PC-9 (cell line): ENCODE measurements around the gene UGT1A5. TPM values are rescaled to one million over a fixed set of nuclear protein-coding genes. Genes with fewer than 3 reads are reported as not detected.

Source experiments
- BruUV-seq: library from RNA; stranded (reverse); fragments of 400-500 nt; replicated peaks from 2 replicates; lab custom pipeline; 2021; lab: Mats Ljungman, UMichigan
- CTCF ChIA-PET: fragments of 300-600 bp; sonication (Branson Sonifier 250); formaldehyde crosslinking; loops from one replicate; lab custom pipeline; 2022; ENCODE audit warnings: antibody characterized with exemption; lab: Charles Lee
- POLR2A ChIA-PET: fragments of 300-600 bp; sonication (Branson Sonifier 250); formaldehyde crosslinking; loops from one replicate; lab custom pipeline; 2022; ENCODE audit warnings: antibody characterized with exemption; ENCODE audit not compliant: unreplicated experiment; lab: Charles Lee
- DNase-seq, 2 experiments: peaks; one replicate each; pipeline versions ENCODE4 v3.0.0 to v3.0.0-alpha.2; 2015 to 2022; ENCODE audit warnings: mixed read lengths in 1 of 2
- H2AFZ ChIP-seq: fragments of 200-600 bp; sonication (generic); 2 replicates; pipeline ENCODE4 v1.8.1; 2017; ENCODE audit warnings: antibody characterized with exemption
- H3F3A ChIP-seq: fragments of 200-600 bp; sonication (generic); 2 replicates; pipeline ENCODE4 v1.8.1; 2017; ENCODE audit warnings: antibody characterized with exemption, mild to moderate bottlenecking, low read depth; ENCODE audit not compliant: insufficient read depth
- H3K27ac ChIP-seq: fragments of 200-600 bp; sonication (generic); 2 replicates; pipeline ENCODE4 v1.6.1; 2016; ENCODE audit warnings: mixed run types
- H3K27me3 ChIP-seq: fragments of 200-600 bp; sonication (generic); 2 replicates; pipeline ENCODE4 v1.6.1; 2016; ENCODE audit warnings: low read depth, mixed run types; ENCODE audit not compliant: insufficient read depth
- H3K36me3 ChIP-seq: fragments of 200-600 bp; sonication (generic); 2 replicates; pipeline ENCODE4 v1.6.1; 2016; ENCODE audit warnings: low read depth, mixed run types
- H3K4me1 ChIP-seq: fragments of 200-600 bp; sonication (generic); replicated peaks from 2 replicates; pipeline ENCODE4 v1.6.1; 2016; ENCODE audit warnings: mixed run types; ENCODE audit not compliant: insufficient read depth
- H3K4me2 ChIP-seq: fragments of 200-600 bp; sonication (generic); 2 replicates; pipeline ENCODE4 v1.6.1; 2017; ENCODE audit warnings: mixed run types
- H3K4me3 ChIP-seq: fragments of 200-600 bp; sonication (generic); 2 replicates; pipeline ENCODE4 v1.6.1; 2016; ENCODE audit warnings: mixed run types
- H3K79me2 ChIP-seq: fragments of 200-600 bp; sonication (generic); 2 replicates; pipeline ENCODE4 v1.6.1; 2017; ENCODE audit warnings: low read depth, mixed run types
- H3K9me2 ChIP-seq: fragments of 200-600 bp; sonication (generic); 2 replicates; pipeline ENCODE4 v1.8.1; 2017; ENCODE audit warnings: mild to moderate bottlenecking; ENCODE audit not compliant: insufficient read depth
- H3K9me3 ChIP-seq: fragments of 200-600 bp; sonication (generic); 2 replicates; pipeline ENCODE4 v1.8.1; 2016; ENCODE audit warnings: low read depth; ENCODE audit not compliant: insufficient read depth
- H4K20me1 ChIP-seq: fragments of 200-600 bp; sonication (generic); 2 replicates; pipeline ENCODE4 v1.8.1; 2017; ENCODE audit not compliant: insufficient read depth
- EZH2 ChIP-seq: fragments of 200-600 bp; sonication (generic); IDR thresholded peaks from 2 replicates; pipeline ENCODE4 v1.8.0; 2017; ENCODE audit warnings: antibody characterized with exemption, low read depth
- intact Hi-C: fragments of 100-400 bp; cut with micrococcal nuclease; formaldehyde crosslinking; loops from one replicate; pipeline ENCODE4 v1.10.0; 2022; ENCODE audit not compliant: unreplicated experiment
- total RNA-seq: library from RNA; stranded (reverse); gene quantifications from 2 replicates; pipeline ENCODE4 v1.2.3, GENCODE V29; 2021
- TF ChIP-seq, protein P1 (sequence below): fragments of 200-600 bp; sonication (generic); conservative IDR thresholded peaks from 2 replicates; pipeline ENCODE4 v1.6.1; 2017; ENCODE audit warnings: mixed run types, antibody characterized with exemption, mild to moderate bottlenecking, moderate library complexity

Gene UGT1A5
- total RNA-seq, 1 experiment from 2014 or later, result 71.3 TPM

DNA sequence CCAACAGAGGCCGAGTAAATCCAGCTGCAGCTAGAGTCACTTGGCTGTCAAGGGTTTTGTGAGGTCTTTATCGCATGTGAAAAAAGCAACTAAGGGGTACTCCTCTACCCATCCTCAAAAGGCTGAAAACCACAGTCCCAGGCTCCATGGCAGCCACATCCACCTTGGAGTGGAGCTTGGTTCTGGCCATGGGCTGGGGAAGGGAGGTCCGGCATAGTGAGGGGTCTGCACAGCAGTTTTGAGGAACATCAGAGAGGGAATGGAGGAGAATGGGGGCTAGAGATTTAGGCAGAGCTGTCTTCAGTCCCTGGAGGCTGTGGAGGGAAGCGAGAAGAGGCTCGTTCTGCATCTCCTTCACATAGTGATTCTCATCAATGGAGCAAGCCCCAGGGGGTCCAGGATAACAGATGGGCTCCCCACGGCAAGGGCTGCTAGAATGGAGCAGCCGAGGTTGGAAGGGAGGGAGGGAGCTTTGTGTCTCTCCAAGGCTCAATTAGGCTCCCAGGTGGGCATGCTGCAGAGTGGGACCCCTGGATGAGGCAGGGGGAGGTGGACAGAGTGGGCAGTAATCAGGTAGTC lies 86.5 kb downstream of the UGT1A5 start:
- Histone ChIP-seq H3K27ac (no peak overlapping the region), H3K9me3 (no peaks in the 10 kb centered on the region), H3K79me2 (no peaks in the 10 kb centered on the region), H2AFZ (no peak overlapping the region), H4K20me1 (no peaks in the 10 kb centered on the region), H3K4me2 (no peak overlapping the region), H3K4me1 (peaks cover 7% of the 10 kb centered on the region), H3K4me3 (no peak overlapping the region), H3K9me2 (no peaks in the 10 kb centered on the region), H3F3A (no peaks in the 10 kb centered on the region), H3K36me3 (no peaks in the 10 kb centered on the region), H3K27me3 (no peaks in the 10 kb centered on the region)
- POLR2A ChIA-PET, result no interaction called here
- DNase-seq, result no peak
- BruUV-seq, result no TSS peak
- TF ChIP-seq, protein P1, sequence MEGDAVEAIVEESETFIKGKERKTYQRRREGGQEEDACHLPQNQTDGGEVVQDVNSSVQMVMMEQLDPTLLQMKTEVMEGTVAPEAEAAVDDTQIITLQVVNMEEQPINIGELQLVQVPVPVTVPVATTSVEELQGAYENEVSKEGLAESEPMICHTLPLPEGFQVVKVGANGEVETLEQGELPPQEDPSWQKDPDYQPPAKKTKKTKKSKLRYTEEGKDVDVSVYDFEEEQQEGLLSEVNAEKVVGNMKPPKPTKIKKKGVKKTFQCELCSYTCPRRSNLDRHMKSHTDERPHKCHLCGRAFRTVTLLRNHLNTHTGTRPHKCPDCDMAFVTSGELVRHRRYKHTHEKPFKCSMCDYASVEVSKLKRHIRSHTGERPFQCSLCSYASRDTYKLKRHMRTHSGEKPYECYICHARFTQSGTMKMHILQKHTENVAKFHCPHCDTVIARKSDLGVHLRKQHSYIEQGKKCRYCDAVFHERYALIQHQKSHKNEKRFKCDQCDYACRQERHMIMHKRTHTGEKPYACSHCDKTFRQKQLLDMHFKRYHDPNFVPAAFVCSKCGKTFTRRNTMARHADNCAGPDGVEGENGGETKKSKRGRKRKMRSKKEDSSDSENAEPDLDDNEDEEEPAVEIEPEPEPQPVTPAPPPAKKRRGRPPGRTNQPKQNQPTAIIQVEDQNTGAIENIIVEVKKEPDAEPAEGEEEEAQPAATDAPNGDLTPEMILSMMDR, result no peak
- no peak for TF ChIP-seq EZH2
- CTCF ChIA-PET, result no interaction called here
- intact Hi-C loops, result no loop called here

DNA sequence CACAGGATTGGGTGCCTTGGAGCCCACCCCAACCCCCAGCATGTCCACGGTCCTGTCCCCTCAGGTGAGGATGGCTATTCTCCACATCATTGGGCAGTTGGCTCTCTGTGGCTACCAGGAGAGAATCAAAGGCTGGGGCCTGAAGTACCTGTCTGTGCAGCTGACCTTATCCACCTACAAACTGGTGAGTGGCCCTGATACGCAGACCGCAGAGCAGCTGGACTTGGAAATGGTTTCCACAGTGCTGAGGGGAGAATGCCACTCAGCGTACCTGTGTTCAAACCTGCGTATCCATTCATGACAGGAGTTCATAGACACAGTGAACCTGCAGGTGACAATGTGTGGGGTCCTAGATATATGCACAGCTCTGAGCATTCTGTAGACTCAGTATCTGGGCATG lies 87.0 kb downstream of the UGT1A5 start:
- DNase-seq, result no peak
- Histone ChIP-seq H3F3A (no peaks in the 10 kb centered on the region), H3K4me2 (no peak overlapping the region), H3K9me3 (no peaks in the 10 kb centered on the region), H4K20me1 (no peaks in the 10 kb centered on the region), H2AFZ (no peak overlapping the region), H3K79me2 (no peaks in the 10 kb centered on the region), H3K4me3 (no peak overlapping the region), H3K36me3 (no peaks in the 10 kb centered on the region), H3K9me2 (no peaks in the 10 kb centered on the region), H3K27me3 (no peaks in the 10 kb centered on the region), H3K4me1 (peaks cover 7% of the 10 kb centered on the region), H3K27ac (no peak overlapping the region)
- CTCF ChIA-PET, result no interaction called here
- intact Hi-C loops, result no loop called here
- POLR2A ChIA-PET, result no interaction called here
- no TSS peak for BruUV-seq
- TF ChIP-seq, protein P1, result no peak
- TF ChIP-seq EZH2, result no peak

DNA sequence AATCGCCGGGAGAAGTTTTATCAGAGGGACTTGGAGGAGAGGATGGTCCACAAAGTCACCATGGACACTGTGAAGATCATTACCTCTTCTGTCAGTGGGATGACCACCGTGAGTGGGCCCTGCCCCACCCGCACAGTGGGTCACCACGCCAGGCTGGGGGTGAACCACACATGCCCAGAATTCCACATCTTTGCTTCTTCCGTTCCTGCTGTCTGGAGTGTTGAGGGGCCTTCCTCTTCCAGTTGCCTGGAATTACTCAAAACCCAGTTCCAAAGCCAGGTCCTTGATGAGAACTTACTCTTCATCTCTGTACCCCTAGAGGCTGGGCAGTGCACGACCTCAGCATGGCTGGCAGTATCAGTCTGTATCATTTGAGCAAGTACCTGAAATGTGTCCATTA lies 87.5 kb downstream of the UGT1A5 start:
- CTCF ChIA-PET, result no interaction called here
- peaks cover 7% of the 10 kb centered on the region for H3K4me1 ChIP-seq
- TF ChIP-seq, protein P1, result no peak
- no peak for TF ChIP-seq EZH2
- H3K4me3 ChIP-seq, result no peak overlapping the region
- H3K4me2 ChIP-seq, result no peak overlapping the region
- H3K27ac ChIP-seq, result no peak overlapping the region
- H3F3A ChIP-seq, result no peaks in the 10 kb centered on the region
- POLR2A ChIA-PET, result no interaction called here
- no peaks in the 10 kb centered on the region for H3K27me3 ChIP-seq
- H3K9me3 ChIP-seq, result no peaks in the 10 kb centered on the region
- intact Hi-C loops, result no loop called here
- no TSS peak for BruUV-seq
- H4K20me1 ChIP-seq, result no peaks in the 10 kb centered on the region
- H3K9me2 ChIP-seq, result no peaks in the 10 kb centered on the region
- H3K79me2 ChIP-seq, result no peaks in the 10 kb centered on the region
- no peak for DNase-seq
- H3K36me3 ChIP-seq, result no peaks in the 10 kb centered on the region
- H2AFZ ChIP-seq, result no peak overlapping the region
